ENCODE measurements around the gene STIP1.

- TF ChIP-seq POLR2A (IDR thresholded peaks at IDR 0.05; ENCODE audit: low read length), result no peak
- no peak for TF ChIP-seq GATA1 (IDR thresholded peaks at IDR 0.05; ENCODE audit: low read depth, low read length)
Observed at GRCh38 chr11:64198511-64198910, 12.5 kb downstream of the STIP1 start.

All from erythroblast (primary cell).